Stromal cell of bone marrow (primary cell): ENCODE results near the gene GALNT1.

Experiments
- DNase-seq: peaks from one replicate; pipeline ENCODE4 v3.0.0-alpha.2; 2012; ENCODE audit warnings: low read depth

The GALNT1 gene

DNA sequence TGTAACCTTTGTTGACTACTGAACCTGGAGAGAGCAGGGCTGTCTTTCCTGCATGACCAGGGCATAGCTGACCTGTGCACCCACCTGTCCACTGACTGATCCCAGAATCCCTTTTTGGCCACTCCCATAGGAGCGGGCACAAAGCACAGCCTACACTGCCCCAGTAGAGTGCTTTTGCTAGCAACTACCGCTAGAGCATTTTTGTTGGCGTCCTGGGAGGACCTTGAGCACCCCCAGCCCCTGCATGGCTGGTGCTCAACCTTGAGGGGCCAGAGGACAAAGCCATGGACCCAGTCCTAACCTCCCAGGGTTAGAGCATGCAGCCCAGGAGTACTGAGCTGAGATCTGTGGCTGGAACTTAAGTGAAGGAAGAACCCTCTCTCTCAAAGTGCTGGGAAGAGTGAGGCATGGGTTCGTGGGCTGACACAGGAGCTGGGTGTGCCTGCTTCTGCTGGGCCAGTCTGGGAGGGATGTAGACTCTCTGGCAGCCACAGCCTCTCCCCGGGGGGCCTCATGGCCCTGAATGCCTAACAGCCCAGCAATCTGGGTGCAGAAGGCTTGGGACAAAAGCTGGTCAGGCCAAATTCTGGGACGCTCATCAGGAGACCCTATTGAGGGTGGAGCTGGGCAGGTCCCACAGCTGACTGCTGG lies 140.0 kb downstream of the GALNT1 start:
- no peak for DNase-seq

DNA sequence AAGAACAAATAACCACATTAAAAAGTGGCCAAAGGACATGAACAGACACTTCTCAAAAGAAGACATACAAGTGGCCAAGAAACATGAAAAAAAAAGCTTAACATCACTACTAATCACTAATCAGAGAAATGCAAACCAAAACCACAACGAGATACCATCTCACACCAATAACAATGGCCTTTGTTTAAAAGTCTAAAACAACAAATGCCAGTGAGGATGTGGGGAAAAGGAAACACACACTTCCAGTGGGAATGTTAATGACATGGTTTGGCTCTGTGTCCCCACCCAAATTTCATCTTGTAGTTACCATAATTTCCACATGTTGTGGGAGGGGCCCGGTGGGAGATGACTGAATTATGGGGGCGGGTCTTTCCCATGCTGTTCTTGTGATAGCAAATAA lies 147.1 kb downstream of the GALNT1 start:
- no peak for DNase-seq

- no peak for DNase-seq
These were observed 148.6 kb downstream of the GALNT1 start for GRCh38 chr18:35729991-35730668.

DNA sequence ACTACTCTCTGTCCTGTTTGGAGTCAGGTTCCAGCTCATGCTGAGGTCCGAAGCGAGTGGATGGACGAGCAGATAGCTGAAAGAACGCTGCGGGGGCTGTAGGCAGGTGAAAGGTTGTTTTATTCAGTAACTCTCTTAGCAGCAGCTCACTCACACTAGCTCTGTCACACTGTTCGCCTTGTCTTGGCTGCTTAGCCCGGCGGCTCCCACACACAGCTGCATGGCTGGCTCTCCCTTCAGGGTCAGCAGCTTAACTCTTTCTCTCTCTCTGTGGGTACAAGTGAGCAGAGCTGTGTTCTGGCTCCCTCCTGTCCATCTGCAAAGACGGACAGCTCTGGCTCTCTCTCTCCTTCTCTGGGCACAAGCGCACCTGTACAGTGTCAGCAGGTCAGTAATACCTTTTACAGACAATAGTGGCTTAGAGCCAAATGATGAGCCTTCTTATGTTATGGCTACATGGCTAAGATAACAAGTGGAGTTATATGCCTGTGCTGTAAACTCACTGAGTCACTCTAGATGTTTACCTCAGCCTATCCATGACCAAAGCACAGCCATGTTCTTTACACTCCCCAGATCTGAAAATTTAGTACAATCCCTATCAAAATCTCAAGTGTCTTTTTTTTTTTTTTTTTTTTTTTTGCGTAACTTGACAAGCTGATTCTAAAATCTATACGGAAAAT lies 149.3 kb downstream of the GALNT1 start:
- DNase-seq, result no peak

DNA sequence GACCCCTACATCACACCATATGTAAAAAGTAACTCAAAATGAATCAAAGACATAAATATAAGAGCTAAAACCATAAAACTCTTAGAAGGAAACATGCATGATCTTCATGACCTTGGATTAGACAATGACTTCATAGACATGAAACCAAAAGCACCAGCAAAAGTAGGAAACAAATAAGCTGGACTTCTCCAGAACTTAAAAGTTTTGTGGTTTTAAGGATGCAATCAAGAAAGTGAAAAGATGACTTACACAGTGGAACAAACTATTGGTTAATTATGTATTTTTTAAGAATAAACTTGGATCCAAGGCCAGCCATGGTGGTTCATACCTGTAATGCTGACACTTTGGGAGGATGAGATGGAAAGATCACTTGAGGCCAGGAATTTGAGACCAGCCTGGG lies 150.2 kb downstream of the GALNT1 start:
- DNase-seq, result no peak

GRCh38 chr18:35732162-35732561 lies 150.6 kb downstream of the GALNT1 start:
- DNase-seq, result no peak

DNA sequence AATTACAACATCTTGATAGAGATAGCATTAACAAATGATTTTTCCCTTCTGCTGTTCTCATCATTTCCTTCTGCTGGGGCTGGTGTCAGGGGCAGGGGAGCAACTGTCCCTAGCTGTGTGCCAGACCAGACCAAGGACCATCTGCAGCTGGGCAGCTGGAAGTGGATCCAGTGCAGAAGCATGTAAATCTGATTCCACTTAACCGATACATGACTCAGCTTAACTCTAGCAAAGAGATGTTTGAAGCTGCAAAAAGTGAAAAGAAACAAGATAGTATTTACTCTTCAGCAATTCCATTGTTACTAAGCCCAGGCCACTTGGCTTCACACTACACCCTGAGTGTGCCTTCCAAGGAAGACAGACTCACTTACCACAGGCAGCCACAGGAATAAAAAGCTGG lies 151.1 kb downstream of the GALNT1 start:
- DNase-seq, result peak; percentile 73

DNA sequence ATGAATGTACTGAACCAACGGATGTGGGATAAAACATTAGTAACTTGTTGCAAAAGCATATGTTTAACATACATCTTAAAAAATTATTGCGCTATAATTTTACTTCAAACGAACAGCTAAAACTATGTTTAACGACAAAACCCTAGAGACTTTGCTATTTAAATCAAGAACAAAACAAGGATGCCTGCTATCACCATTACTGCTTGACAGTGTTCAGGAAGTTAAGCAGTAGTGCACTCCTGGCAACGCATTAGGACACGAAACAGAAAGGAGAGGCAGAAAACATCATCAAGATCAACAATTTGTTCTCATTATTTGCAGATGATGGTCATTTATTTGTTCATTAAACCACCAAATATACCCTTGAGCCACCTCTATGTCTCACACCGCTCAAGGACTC lies 151.9 kb downstream of the GALNT1 start:
- no peak for DNase-seq

GRCh38 chr18:35736696-35737095 lies 155.2 kb downstream of the GALNT1 start:
- no peak for DNase-seq

DNA sequence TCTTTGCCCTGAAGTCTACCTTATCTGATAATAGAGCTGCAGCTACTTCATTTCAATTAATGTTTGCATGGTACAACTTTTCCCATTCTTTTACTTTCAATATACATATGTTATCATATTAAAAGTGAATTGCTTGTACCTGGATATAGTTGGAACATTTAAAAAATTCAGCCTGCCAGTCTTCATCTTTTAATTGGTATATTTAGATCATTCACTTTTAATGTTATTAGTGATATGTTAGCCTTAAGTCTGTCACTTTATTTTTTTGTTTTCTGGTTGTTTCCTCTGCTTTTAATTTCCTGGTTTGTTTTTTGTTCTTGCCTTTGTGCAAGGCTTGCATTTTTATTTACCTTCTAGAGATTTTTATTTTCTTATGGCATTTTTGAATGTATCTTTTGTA lies 158.2 kb downstream of the GALNT1 start:
- DNase-seq, result no peak

- no peak for DNase-seq
These were observed 159.1 kb downstream of the GALNT1 start for GRCh38 chr18:35740656-35741055.

- DNase-seq, result no peak
These were observed 162.4 kb downstream of the GALNT1 start for GRCh38 chr18:35743916-35744315.

DNA sequence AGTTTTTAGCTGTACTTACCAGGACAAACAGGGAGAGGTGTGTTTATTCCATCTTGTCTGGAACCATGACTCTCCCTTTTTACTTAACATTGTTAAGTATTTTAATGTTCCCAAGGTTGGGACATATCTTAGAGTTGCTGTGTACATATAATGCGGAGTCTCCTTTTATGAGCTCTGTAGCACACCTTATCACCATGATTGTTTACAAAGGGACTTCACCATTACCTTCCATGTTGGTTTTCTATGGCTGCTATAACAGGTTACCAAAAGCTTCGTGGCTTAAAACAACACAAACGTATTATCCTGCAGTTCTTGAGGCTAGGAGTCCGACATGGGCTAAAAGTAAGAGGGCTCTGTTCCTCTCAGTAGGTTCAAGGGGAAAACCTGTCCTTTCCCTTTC lies 164.3 kb downstream of the GALNT1 start:
- no peak for DNase-seq

- no peak for DNase-seq
These were observed 165.3 kb downstream of the GALNT1 start for GRCh38 chr18:35746826-35747339.

DNA sequence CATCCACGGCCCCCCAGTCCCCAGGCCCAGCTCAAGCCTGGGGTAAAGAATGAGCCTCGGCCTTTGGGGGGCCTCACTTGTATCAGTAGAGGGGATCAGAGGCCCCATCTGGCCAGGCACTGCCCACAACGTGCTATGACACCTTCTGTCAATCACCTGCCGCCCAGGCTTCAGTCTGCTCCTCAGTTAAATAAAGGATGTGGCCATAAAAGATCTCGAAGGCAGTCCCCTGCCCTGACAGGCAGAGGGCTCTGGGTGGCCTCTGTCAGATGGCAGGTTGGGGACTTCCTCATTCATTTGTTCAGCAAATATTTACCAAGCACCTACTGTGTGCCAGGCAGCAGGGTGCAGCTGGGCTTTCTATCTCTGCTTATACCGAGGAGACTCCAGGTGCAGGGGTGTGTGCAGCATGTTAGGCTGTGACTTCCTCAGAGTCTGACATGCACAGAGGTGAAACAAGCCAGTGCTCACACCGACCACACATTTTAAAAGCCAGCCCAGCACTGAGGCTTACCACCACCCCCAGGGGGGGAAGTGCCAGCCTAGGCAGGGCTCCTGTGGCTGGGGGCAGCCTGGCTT lies 166.4 kb downstream of the GALNT1 start:
- DNase-seq, result no peak

DNA sequence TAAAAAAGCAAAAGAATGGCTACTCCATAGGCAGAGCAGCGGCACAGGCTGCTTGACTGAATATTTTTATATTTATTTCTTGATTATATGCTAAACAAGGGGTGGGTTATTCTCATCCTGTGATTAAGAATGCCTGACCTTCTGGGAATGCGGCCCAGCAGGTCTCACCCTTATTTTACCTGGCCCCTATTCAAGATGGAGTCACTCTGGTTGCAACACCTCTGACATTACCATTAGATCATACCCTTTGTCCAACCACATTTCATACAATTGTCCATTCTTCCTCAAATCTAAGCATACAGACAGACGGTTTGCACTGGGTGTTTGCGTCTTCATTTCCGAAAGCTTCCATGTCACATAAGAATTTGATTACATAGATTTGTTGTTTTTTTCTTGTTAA lies 168.2 kb downstream of the GALNT1 start:
- DNase-seq, result no peak

DNA sequence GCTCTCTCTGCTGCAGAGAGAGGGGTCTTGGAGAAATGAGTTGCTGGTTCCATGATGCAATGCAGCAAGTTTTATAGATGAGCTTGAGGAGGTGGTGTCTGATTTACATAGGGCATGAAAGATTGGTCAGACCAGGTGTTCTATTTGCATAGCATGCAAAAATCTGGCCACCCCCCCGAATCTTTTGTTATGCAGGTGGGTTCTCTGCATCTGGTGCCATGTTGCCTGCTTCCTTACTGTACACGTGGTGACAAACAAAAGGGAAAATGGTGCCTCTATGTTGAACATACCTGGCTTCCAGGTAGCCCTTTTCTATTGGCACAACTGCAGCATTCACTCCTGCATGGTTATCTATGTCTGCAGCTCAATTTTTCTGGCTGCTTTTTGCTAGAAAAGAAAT lies 169.4 kb downstream of the GALNT1 start:
- DNase-seq, result no peak

DNA sequence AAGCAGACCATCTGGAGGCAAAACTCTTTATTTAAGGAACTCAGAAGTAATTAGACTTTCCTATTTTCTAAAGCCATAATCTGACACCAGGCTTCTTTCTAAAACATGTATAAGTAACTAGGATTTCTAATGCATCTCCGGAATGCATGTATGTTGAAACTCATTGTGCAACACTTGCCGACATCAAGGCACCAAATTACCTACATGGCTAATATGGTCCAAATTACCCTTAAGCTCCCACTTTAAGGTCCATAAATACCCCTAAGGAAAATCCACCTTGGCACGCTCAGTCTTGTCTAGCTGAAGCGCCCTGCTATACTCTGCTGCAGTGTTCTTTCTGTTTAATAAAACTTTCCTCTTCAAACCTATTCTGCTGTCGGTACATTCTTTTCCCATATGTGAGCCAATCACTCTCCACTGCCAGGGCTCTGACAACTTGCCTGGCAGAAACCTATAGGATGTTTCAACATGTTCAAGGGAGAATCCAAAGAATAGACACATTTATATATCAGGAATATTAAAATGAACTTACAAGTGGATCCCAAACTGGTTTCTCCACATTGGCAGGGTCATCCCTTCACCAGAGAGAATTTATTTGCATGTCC lies 171.9 kb downstream of the GALNT1 start:
- DNase-seq, result no peak

GRCh38 chr18:35754464-35754863 lies 172.9 kb downstream of the GALNT1 start:
- no peak for DNase-seq

GRCh38 chr18:35755369-35755768 lies 173.8 kb downstream of the GALNT1 start:
- no peak for DNase-seq

DNA sequence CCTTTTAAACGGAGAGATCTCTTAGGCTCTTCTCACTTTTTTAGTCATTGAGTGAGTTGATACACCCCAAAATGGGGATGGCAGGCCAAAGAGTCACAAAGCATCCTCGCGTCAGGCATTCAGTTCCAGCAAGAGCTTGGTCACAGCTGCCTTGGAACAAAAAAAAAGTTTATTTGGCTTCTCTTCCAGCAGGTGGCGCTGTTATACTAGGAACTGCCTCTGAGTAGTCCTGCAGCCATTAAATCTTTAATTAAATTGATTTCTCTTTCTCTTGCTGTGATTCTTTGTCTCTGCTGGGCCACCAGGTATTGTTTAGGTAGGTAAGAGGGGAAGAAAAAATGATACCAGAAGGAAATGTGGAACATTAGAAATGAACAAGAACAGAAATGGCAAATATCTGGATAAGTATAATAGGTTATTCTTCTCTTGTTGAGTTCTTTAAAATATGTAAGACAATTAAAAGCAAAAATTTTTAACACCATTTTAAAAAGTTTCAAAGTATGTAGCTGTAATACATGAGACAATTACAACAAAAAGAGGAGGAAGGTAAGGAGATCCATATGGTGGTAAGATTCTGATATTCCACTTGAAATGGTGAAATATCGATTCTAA lies 175.1 kb downstream of the GALNT1 start:
- peak; percentile 34 for DNase-seq
